Measurements from ENCODE around the gene CDH4. TPM values are rescaled to one million over a fixed set of nuclear protein-coding genes. Genes with fewer than 3 reads are reported as not detected.

CDH4 gene
- total and polyA plus RNA-seq, 9 of the 15 experiments (the other 6 are each of a cell fraction or from before 2014, with no cell fraction given): 0.04 TPM; not detected in 8

GRCh38 chr20:61657721-61658377 is 405.8 kb downstream of the CDH4 start:
- POLR2A ChIA-PET: interaction anchor here (0.6 kb wide), 1 partner anchor 11 kb away, joined by 3 read pairs; no protein-coding TSS in a partner anchor
- no peak overlapping the region for H3K9ac ChIP-seq (ENCODE audit: insufficient read depth in 1 of 2, low read depth in 2 of 2, low read length in 2 of 2)
- 2% methylated on average over 15 of the region's 15 CpGs for WGBS (ENCODE audit: insufficient coverage, low coverage, missing lambda C conversion rate)
- peaks cover 4% of the 10 kb centered on the region; the same call in 1 of the 2 replicates for H4K20me1 ChIP-seq (replicated peaks; ENCODE audit: control insufficient read depth, insufficient read depth, low read length)
- H3K27me3 ChIP-seq (ENCODE audit: control insufficient read depth in 2 of 2, insufficient read depth in 2 of 2, low read length in 2 of 2): peaks cover 7 to 40% of the 10 kb centered on the region in 2 experiments; a peak in 3 of 5 replicates
- H3K4me3 ChIP-seq: no peak overlapping the region
- intact Hi-C loops (cut with micrococcal nuclease) (no loop called here), in situ Hi-C loops (cut with MboI) (no loop called here)
- no peaks in the 10 kb centered on the region for H3K36me3 ChIP-seq (ENCODE audit: control insufficient read depth, insufficient read depth, low read length)
- no peaks in the 10 kb centered on the region for H3K9me1 ChIP-seq (ENCODE audit: control insufficient read depth, insufficient read depth, low read length)
- H3K79me2 ChIP-seq (ENCODE audit: control insufficient read depth, insufficient read depth, low read length): no peaks in the 10 kb centered on the region
- no peak for ATAC-seq
- no peak overlapping the region for H3K27ac ChIP-seq (ENCODE audit: extremely low read depth, low read depth, low read length)
- CTCF ChIA-PET (ENCODE audit: low intra/inter-chr PET ratio): no interaction called here
- DNase-seq (ENCODE audit: extremely low read depth in 1 of 4, low spot score in 3 of 4): no peak
- no TSS peak for BruUV-seq (replicated peaks)
- H2AFZ ChIP-seq (ENCODE audit: low read depth, low read length): no peak overlapping the region
- H3K4me2 ChIP-seq (ENCODE audit: insufficient read depth, low read length): no peak overlapping the region
- H3K4me1 ChIP-seq (replicated peaks in 1 of 2; ENCODE audit: control insufficient read depth in 2 of 2, insufficient read depth in 2 of 2, low read length in 2 of 2): no peaks in the 10 kb centered on the region
- no peak for FAIRE-seq
- H3K9me3 ChIP-seq (replicated peaks; ENCODE audit: control insufficient read depth, insufficient read depth, low read depth, low read length): no peaks in the 10 kb centered on the region
- TF ChIP-seq POLR2B (IDR thresholded peaks at IDR 0.05; ENCODE audit: low read depth, partially characterized antibody) (no peak), HMG20A (CRISPR knock-in tag; conservative IDR thresholded peaks at IDR 0.05) (no peak), NFE2L1 (tag; IDR thresholded peaks at IDR 0.05; ENCODE audit: borderline replicate concordance, low read depth) (no peak), MLX (CRISPR knock-in tag; conservative IDR thresholded peaks at IDR 0.05) (no peak), XRCC4 (IDR thresholded peaks at IDR 0.05; ENCODE audit: extremely low read depth, insufficient read depth, insufficient read length) (no peak), RNF219 (CRISPR knock-in tag; IDR thresholded peaks at IDR 0.05) (no peak), ZNF778 (CRISPR knock-in tag; IDR thresholded peaks at IDR 0.05) (no peak), ARID3A (IDR thresholded peaks at IDR 0.05; ENCODE audit: borderline replicate concordance, low read depth, low read length) (no peak)
